Smooth muscle cell (in vitro differentiated cells): ENCODE results near the gene WDR75. TPM values are rescaled to one million over a fixed set of nuclear protein-coding genes. Genes with fewer than 3 reads are reported as not detected.
A peak's percentile ranks its signal among the peaks of the same experiment; 100 is the strongest.

Experiments used
- DNase-seq: peaks from one replicate; lab custom pipeline; 2025; ENCODE audit not compliant: unreplicated experiment; lab: John Stamatoyannopoulos, UW
- H2AFZ ChIP-seq: fragments of 200-600 bp; sonication (generic); 2 replicates; pipeline ENCODE4 v1.6.0; 2016; ENCODE audit warnings: antibody characterized with exemption, low read depth, mild to moderate bottlenecking
- H3F3A ChIP-seq: fragments of 200-600 bp; sonication (generic); 2 replicates; pipeline ENCODE4 v1.6.0; 2017; ENCODE audit warnings: antibody characterized with exemption, low read depth
- H3K27ac ChIP-seq: fragments of 200-600 bp; sonication (generic); 2 replicates; pipeline ENCODE4 v1.5.1; 2016; ENCODE audit warnings: low read depth, mild to moderate bottlenecking
- H3K27me3 ChIP-seq: fragments of 200-600 bp; sonication (generic); 2 replicates; pipeline ENCODE4 v1.6.1; 2016; ENCODE audit warnings: low read depth, mild to moderate bottlenecking
- H3K36me3 ChIP-seq: fragments of 200-600 bp; sonication (generic); 2 replicates; pipeline ENCODE4 v1.5.1; 2016; ENCODE audit warnings: low read depth
- H3K4me1 ChIP-seq: fragments of 200-600 bp; sonication (generic); 2 replicates; pipeline ENCODE4 v1.5.1; 2016; ENCODE audit warnings: low read depth
- H3K4me2 ChIP-seq: fragments of 200-600 bp; sonication (generic); 2 replicates; pipeline ENCODE4 v1.6.0; 2016; ENCODE audit warnings: mild to moderate bottlenecking
- H3K4me3 ChIP-seq: fragments of 200-600 bp; sonication (generic); 2 replicates; pipeline ENCODE4 v1.5.1; 2016; ENCODE audit warnings: mild to moderate bottlenecking
- H3K79me2 ChIP-seq: fragments of 200-600 bp; sonication (generic); 2 replicates; pipeline ENCODE4 v1.6.0; 2016; ENCODE audit warnings: low read depth, mild to moderate bottlenecking
- H3K9ac ChIP-seq: fragments of 200-600 bp; sonication (generic); 2 replicates; pipeline ENCODE4 v1.6.0; 2016; ENCODE audit warnings: low read depth
- H3K9me3 ChIP-seq: fragments of 200-600 bp; sonication (generic); replicated peaks from 2 replicates; pipeline ENCODE4 v1.5.1; 2016; ENCODE audit warnings: low read depth
- H4K20me1 ChIP-seq: fragments of 200-600 bp; sonication (generic); 2 replicates; pipeline ENCODE4 v1.6.0; 2016; ENCODE audit warnings: low read depth
- CTCF ChIP-seq: fragments of 200-600 bp; sonication (generic); IDR thresholded peaks from 2 replicates; pipeline ENCODE4 v1.5.1; 2017; ENCODE audit warnings: borderline replicate concordance, mild to moderate bottlenecking, antibody characterized with exemption; ENCODE audit not compliant: insufficient read depth, poor library complexity, severe bottlenecking
- WGBS: methylation state at CpG from one replicate; pipeline ENCODE4 v1.1.7; 2016; ENCODE audit warnings: low lambda C conversion rate; 5-methylcytosine and 5-hydroxymethylcytosine counted together
- polyA plus RNA-seq: library from polyadenylated mRNA; unstranded; fragments of >200 nt; fragmentation: Nextera tagmentation; extraction: Ambion mirVana; gene quantifications from 2 replicates; pipeline ENCODE4 v1.2.1, GENCODE V29; 2016
- total RNA-seq: library from RNA; depleted of rRNA; stranded (reverse); fragments of >200 nt; gene quantifications from 2 replicates; pipeline ENCODE4 v1.2.3, GENCODE V29; 2014

Gene WDR75
- total and polyA plus RNA-seq, 2 experiments from 2014 or later: 22.7 to 63.0 TPM

- peak overlapping the region; percentile 66 for H3K4me2 ChIP-seq
- H3K79me2 ChIP-seq: no peaks in the 10 kb centered on the region
- no peaks in the 10 kb centered on the region for H3K9me3 ChIP-seq
- peak overlapping the region; percentile 90 for H3K27ac ChIP-seq
- WGBS: 96% methylated on average over 1 of the region's 1 CpG
- no peak for DNase-seq
- H3K9ac ChIP-seq: peak overlapping the region; percentile 67
- H3K4me1 ChIP-seq: peaks cover 32% of the 10 kb centered on the region
- TF ChIP-seq CTCF: no peak
- no peaks in the 10 kb centered on the region for H3K36me3 ChIP-seq
- H3K4me3 ChIP-seq: no peak overlapping the region
- peaks cover 13% of the 10 kb centered on the region for H3F3A ChIP-seq
- H4K20me1 ChIP-seq: no peaks in the 10 kb centered on the region
- H3K27me3 ChIP-seq: no peaks in the 10 kb centered on the region
- peak overlapping the region; percentile 64 for H2AFZ ChIP-seq
Measured at GRCh38 chr2:189408294-189408693, 33.0 kb upstream of the WDR75 start.

GRCh38 chr2:189409131-189409530 is 32.1 kb upstream of the WDR75 start:
- Histone ChIP-seq H3K4me1 (peaks cover 32% of the 10 kb centered on the region), H2AFZ (no peak overlapping the region), H3K9ac (no peak overlapping the region), H3K4me2 (peak overlapping the region; percentile 72), H3K9me3 (no peaks in the 10 kb centered on the region), H4K20me1 (no peaks in the 10 kb centered on the region), H3K79me2 (no peaks in the 10 kb centered on the region), H3K27ac (peak overlapping the region; percentile 90), H3K4me3 (no peak overlapping the region), H3K27me3 (no peaks in the 10 kb centered on the region), H3K36me3 (no peaks in the 10 kb centered on the region), H3F3A (peaks cover 13% of the 10 kb centered on the region)
- DNase-seq: no peak
- TF ChIP-seq CTCF: no peak
- 48% methylated on average over 3 of the region's 3 CpGs for WGBS

DNA sequence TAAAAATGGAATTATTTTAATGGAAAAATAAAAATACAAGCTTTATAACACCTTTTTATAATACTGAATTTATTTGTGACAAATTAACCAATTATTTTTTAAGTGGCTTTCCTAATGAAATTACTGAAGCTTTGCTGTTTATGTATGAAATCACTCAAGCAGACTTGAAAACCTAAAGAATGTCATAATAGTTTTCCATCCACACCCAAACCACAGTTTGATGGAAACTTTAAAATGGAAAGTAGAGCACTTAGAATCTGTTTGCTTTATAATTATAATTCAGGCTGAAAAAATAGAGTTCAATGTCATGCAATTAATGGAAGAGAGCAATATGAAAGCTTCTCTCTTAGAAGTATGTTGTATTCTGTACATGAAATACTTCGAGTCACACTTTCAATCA is 31.6 kb upstream of the WDR75 start:
- Histone ChIP-seq H4K20me1 (no peaks in the 10 kb centered on the region), H3K4me1 (peaks cover 32% of the 10 kb centered on the region), H3K4me2 (peak overlapping the region; percentile 72), H3K79me2 (no peaks in the 10 kb centered on the region), H3K9ac (no peak overlapping the region), H2AFZ (peak overlapping the region; percentile 24), H3K36me3 (no peaks in the 10 kb centered on the region), H3K4me3 (no peak overlapping the region), H3K9me3 (no peaks in the 10 kb centered on the region), H3F3A (peaks cover 13% of the 10 kb centered on the region), H3K27me3 (no peaks in the 10 kb centered on the region), H3K27ac (peak overlapping the region; percentile 90)
- DNase-seq: no peak
- 80% methylated on average over 1 of the region's 1 CpG for WGBS
- no peak for TF ChIP-seq CTCF

GRCh38 chr2:189411860-189412259 is 29.4 kb upstream of the WDR75 start:
- H3K79me2 ChIP-seq: no peaks in the 10 kb centered on the region
- peaks cover 27% of the 10 kb centered on the region for H3K4me1 ChIP-seq
- no peaks in the 10 kb centered on the region for H3K27me3 ChIP-seq
- peak overlapping the region; percentile 90 for H3K27ac ChIP-seq
- no peak for DNase-seq
- no peak for TF ChIP-seq CTCF
- H3K4me3 ChIP-seq: peak overlapping the region; percentile 13
- peaks cover 13% of the 10 kb centered on the region for H3F3A ChIP-seq
- no peaks in the 10 kb centered on the region for H3K36me3 ChIP-seq
- H3K4me2 ChIP-seq: peak overlapping the region; percentile 77
- peak overlapping the region; percentile 19 for H2AFZ ChIP-seq
- H4K20me1 ChIP-seq: no peaks in the 10 kb centered on the region
- WGBS: 10% methylated on average over 5 of the region's 5 CpGs
- H3K9ac ChIP-seq: peak overlapping the region; percentile 42
- no peaks in the 10 kb centered on the region for H3K9me3 ChIP-seq
